GM06990 (cell line): ENCODE measurements around the gene DNM2.

Experiments used
- DNase-seq: peaks from one replicate; pipeline ENCODE4 v3.0.0-alpha.2; 2011; ENCODE audit not compliant: insufficient read length; ENCODE audit errors: extremely low read depth
- H3K27me3 ChIP-seq: replicated peaks from 2 replicates; pipeline ENCODE4 v1.6.0; 2011; ENCODE audit warnings: low read length; ENCODE audit not compliant: control insufficient read depth, insufficient read depth
- H3K36me3 ChIP-seq: 2 replicates; pipeline ENCODE4 v1.5.1; 2011; ENCODE audit warnings: low read length; ENCODE audit not compliant: control insufficient read depth, insufficient read depth
- H3K4me3 ChIP-seq: replicated peaks from 2 replicates; pipeline ENCODE4 v1.5.1; 2011; ENCODE audit warnings: low read depth, mild to moderate bottlenecking, control low read depth, low read length
- CTCF ChIP-seq: IDR thresholded peaks from 2 replicates; pipeline ENCODE4 v1.5.1; 2011; ENCODE audit warnings: low read length, control low read depth, mild to moderate bottlenecking, inconsistent platforms; ENCODE audit not compliant: insufficient read depth, poor library complexity, severe bottlenecking

Gene DNM2

GRCh38 chr19:10687518-10688288 lies 30.2 kb upstream of the DNM2 start:
- Histone ChIP-seq H3K27me3 (no peaks in the 10 kb centered on the region), H3K36me3 (peaks cover 71% of the 10 kb centered on the region), H3K4me3 (no peak overlapping the region)
- no peak for TF ChIP-seq CTCF
- no peak for DNase-seq

- TF ChIP-seq CTCF = no peak
- peaks cover 64% of the 10 kb centered on the region for H3K36me3 ChIP-seq
- DNase-seq = no peak
- H3K27me3 ChIP-seq = no peaks in the 10 kb centered on the region
- no peak overlapping the region for H3K4me3 ChIP-seq
These were observed 29.2 kb upstream of the DNM2 start for GRCh38 chr19:10688545-10689280.

- no peak for DNase-seq
- TF ChIP-seq CTCF = no peak
These were observed 27.5 kb upstream of the DNM2 start for GRCh38 chr19:10690341-10690781.

GRCh38 chr19:10691178-10691881 lies 26.5 kb upstream of the DNM2 start:
- TF ChIP-seq CTCF = no peak
- no peaks in the 10 kb centered on the region for H3K27me3 ChIP-seq
- H3K4me3 ChIP-seq = no peak overlapping the region
- H3K36me3 ChIP-seq = peaks cover 50% of the 10 kb centered on the region
- DNase-seq = no peak

More at GRCh38 chr19:10690341-10690781, 27.5 kb upstream of the DNM2 start:
- no peaks in the 10 kb centered on the region for H3K27me3 ChIP-seq
- H3K36me3 ChIP-seq = peaks cover 54% of the 10 kb centered on the region
- no peak overlapping the region for H3K4me3 ChIP-seq

- DNase-seq = no peak
- H3K27me3 ChIP-seq = no peaks in the 10 kb centered on the region
- peaks cover 45% of the 10 kb centered on the region for H3K36me3 ChIP-seq
- TF ChIP-seq CTCF = no peak
- no peak overlapping the region for H3K4me3 ChIP-seq
These were observed 26.0 kb upstream of the DNM2 start for GRCh38 chr19:10691883-10692282.
